Measurements from ENCODE around the gene CLEC1B.

Gene CLEC1B

GRCh38 chr12:9943240-9943639, 55.7 kb downstream of the CLEC1B start (continued):
- no peak for TF ChIP-seq ZBTB11 (tag by site-specific recombination; conservative IDR thresholded peaks at IDR 0.05; ENCODE audit: low read depth)
- no peak for TF ChIP-seq ZNF292 (tag by site-specific recombination; IDR thresholded peaks at IDR 0.05; ENCODE audit: borderline replicate concordance, low read depth)
- no peak for TF ChIP-seq ZNF138 (tag by site-specific recombination; IDR thresholded peaks at IDR 0.05; ENCODE audit: borderline replicate concordance)
- no peak for TF ChIP-seq ZNF239 (tag by site-specific recombination; IDR thresholded peaks at IDR 0.05)
- TF ChIP-seq ZNF366 (tag by site-specific recombination; conservative IDR thresholded peaks at IDR 0.05) = peak; percentile 71
- no peak for TF ChIP-seq ZNF423 (tag by site-specific recombination; IDR thresholded peaks at IDR 0.05)
- TF ChIP-seq ZIC2 (tag by site-specific recombination; IDR thresholded peaks at IDR 0.05) = no peak
- no peak for TF ChIP-seq ZNF664 (tag by site-specific recombination; IDR thresholded peaks at IDR 0.05)
- TF ChIP-seq SP2 (tag by site-specific recombination; IDR thresholded peaks at IDR 0.05) = peak; percentile 39
- no peak for TF ChIP-seq ZNF24 (tag by site-specific recombination; IDR thresholded peaks at IDR 0.05)
- TF ChIP-seq ZFP69B (tag by site-specific recombination; IDR thresholded peaks at IDR 0.05) = no peak
- no peak for TF ChIP-seq MZF1 (tag by site-specific recombination; IDR thresholded peaks at IDR 0.05; ENCODE audit: borderline replicate concordance)
- TF ChIP-seq ZNF146 (tag by site-specific recombination; IDR thresholded peaks at IDR 0.05) = no peak
- no peak for TF ChIP-seq ZNF544 (tag by site-specific recombination; IDR thresholded peaks at IDR 0.05)
- no peak for TF ChIP-seq ZNF2 (tag by site-specific recombination; IDR thresholded peaks at IDR 0.05)
- no peak for TF ChIP-seq ZNF670 (tag by site-specific recombination; IDR thresholded peaks at IDR 0.05; ENCODE audit: low read depth)
- no peak for TF ChIP-seq ZNF155 (tag by site-specific recombination; IDR thresholded peaks at IDR 0.05)
- no peak for TF ChIP-seq WT1 (tag by site-specific recombination; IDR thresholded peaks at IDR 0.05)

Measured in HEK293 (cell line).